ENCODE results near the gene ATXN3L.

ATXN3L gene

GRCh38 chrX:13334491-13334890, 14.6 kb upstream of the ATXN3L start:
- H3K27me3 ChIP-seq (ENCODE audit: control insufficient read depth, insufficient read depth, low read length) = no peaks in the 10 kb centered on the region
- H3K4me1 ChIP-seq = no peaks in the 10 kb centered on the region
- H3K36me3 ChIP-seq (ENCODE audit: control insufficient read depth, insufficient read depth, low read length) = no peaks in the 10 kb centered on the region
- no peak overlapping the region for H3K4me3 ChIP-seq (ENCODE audit: low read depth, low read length)
- no peak overlapping the region for H3K4me2 ChIP-seq (ENCODE audit: low read length)
- H3K9me3 ChIP-seq (ENCODE audit: control insufficient read depth, low read length) = no peaks in the 10 kb centered on the region
- no peak overlapping the region for H3K27ac ChIP-seq
- H3K9ac ChIP-seq = no peak overlapping the region
- no peak overlapping the region for H2AFZ ChIP-seq
- no peaks in the 10 kb centered on the region for H3K79me2 ChIP-seq
- TF ChIP-seq CTCF (IDR thresholded peaks at IDR 0.05) = no peak

DNA sequence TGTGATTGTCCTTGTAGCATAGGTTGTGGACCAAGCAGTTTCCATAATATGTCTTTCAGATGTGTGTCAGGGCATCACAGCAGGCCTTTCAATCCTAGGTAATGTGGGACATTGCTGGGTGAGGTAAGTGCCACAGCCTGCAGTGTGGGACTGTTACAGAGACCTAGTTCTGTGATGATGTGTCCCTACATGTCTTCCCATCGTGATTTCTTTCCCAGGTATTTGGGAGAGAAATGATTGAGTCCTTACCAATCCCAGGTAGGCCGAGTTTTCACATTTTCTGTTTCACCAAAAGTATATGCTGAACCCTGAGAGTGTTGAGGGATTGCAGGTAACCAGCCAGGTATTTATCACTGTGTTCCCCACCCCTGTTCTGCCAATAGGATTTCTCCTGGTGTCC, 10.6 kb upstream of the ATXN3L start:
- H3K36me3 ChIP-seq (ENCODE audit: control insufficient read depth, insufficient read depth, low read length) = no peaks in the 10 kb centered on the region
- no peak overlapping the region for H3K4me3 ChIP-seq (ENCODE audit: low read depth, low read length)
- no peak for TF ChIP-seq CTCF (IDR thresholded peaks at IDR 0.05)
- no peak overlapping the region for H3K27ac ChIP-seq
- no peaks in the 10 kb centered on the region for H3K9me3 ChIP-seq (ENCODE audit: control insufficient read depth, low read length)
- no peak overlapping the region for H3K9ac ChIP-seq
- H3K4me2 ChIP-seq (ENCODE audit: low read length) = no peak overlapping the region
- no peak overlapping the region for H2AFZ ChIP-seq
- no peaks in the 10 kb centered on the region for H3K79me2 ChIP-seq
- no peaks in the 10 kb centered on the region for H3K4me1 ChIP-seq
- no peaks in the 10 kb centered on the region for H3K27me3 ChIP-seq (ENCODE audit: control insufficient read depth, insufficient read depth, low read length)

DNA sequence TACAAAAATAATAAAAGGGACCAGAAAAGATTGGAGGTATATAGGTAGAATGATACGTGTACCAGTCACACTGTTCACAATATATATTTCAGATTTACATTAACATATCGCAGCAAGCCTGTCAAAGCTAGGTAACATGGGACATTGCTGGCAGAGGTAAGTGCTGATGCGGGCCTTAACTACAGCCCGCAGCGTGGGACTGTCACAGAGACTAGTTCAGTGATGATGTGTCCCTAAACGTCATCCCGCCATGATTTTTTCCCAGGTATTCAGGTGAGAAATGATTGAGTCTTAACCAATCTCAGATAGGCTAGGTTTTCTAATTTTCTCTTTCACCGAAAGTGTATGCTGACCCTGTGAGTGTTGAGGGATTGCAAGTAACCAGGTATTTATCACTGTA, 7.8 kb upstream of the ATXN3L start:
- H3K27ac ChIP-seq = no peak overlapping the region
- H3K9me3 ChIP-seq (ENCODE audit: control insufficient read depth, low read length) = no peaks in the 10 kb centered on the region
- no peak overlapping the region for H3K4me2 ChIP-seq (ENCODE audit: low read length)
- H2AFZ ChIP-seq = no peak overlapping the region
- TF ChIP-seq CTCF (IDR thresholded peaks at IDR 0.05) = no peak
- no peaks in the 10 kb centered on the region for H3K36me3 ChIP-seq (ENCODE audit: control insufficient read depth, insufficient read depth, low read length)
- no peak overlapping the region for H3K9ac ChIP-seq
- no peaks in the 10 kb centered on the region for H3K79me2 ChIP-seq
- H3K4me1 ChIP-seq = no peaks in the 10 kb centered on the region
- H3K4me3 ChIP-seq (ENCODE audit: low read depth, low read length) = no peak overlapping the region
- H3K27me3 ChIP-seq (ENCODE audit: control insufficient read depth, insufficient read depth, low read length) = no peaks in the 10 kb centered on the region

DNA sequence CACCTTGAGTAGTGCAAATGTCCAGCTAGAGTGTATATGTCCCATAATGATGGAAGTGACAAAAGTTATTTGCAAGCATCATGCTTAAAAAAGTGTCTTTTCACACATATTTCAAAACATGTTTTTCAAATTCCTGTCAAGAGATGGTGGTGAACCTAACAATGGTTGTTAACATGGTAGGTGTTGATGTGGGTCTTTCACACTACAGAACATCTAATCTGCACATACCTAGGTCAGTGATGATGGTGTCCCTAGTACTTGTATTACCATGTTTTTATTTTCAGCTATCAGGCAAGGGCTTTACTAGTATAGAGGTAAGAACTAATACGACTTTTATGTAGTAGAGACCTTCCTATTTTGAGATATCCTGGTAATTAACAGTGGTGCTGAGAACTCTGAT, 3.4 kb upstream of the ATXN3L start:
- no peaks in the 10 kb centered on the region for H3K27me3 ChIP-seq (ENCODE audit: control insufficient read depth, insufficient read depth, low read length)
- no peaks in the 10 kb centered on the region for H3K4me1 ChIP-seq
- H3K9me3 ChIP-seq (ENCODE audit: control insufficient read depth, low read length) = no peaks in the 10 kb centered on the region
- H3K36me3 ChIP-seq (ENCODE audit: control insufficient read depth, insufficient read depth, low read length) = no peaks in the 10 kb centered on the region
- no peak overlapping the region for H2AFZ ChIP-seq
- TF ChIP-seq CTCF (IDR thresholded peaks at IDR 0.05) = no peak
- no peak overlapping the region for H3K27ac ChIP-seq
- H3K4me3 ChIP-seq (ENCODE audit: low read depth, low read length) = no peak overlapping the region
- no peak overlapping the region for H3K9ac ChIP-seq
- no peak overlapping the region for H3K4me2 ChIP-seq (ENCODE audit: low read length)
- H3K79me2 ChIP-seq = no peaks in the 10 kb centered on the region

DNA sequence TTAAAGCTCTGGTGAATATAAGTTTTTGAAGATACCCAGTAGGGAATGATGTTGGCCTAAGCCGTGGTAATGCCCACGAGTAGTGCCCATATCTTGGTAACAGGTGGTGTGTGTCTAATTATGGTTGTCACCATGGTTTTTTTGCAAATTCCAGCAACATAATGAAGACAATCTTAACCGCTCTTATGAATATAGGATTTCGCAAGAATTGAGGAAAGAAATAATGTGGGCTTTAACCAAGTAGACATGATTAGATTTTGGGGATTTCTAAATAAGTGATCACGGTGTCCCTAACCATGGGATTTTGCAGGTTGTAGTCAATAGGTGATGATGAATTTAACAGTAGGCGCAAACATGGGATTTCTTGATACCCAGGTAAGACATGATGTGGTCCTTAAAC, 2.5 kb downstream of the ATXN3L start:
- Histone ChIP-seq H3K27me3 (ENCODE audit: control insufficient read depth, insufficient read depth, low read length) (no peaks in the 10 kb centered on the region), H3K36me3 (ENCODE audit: control insufficient read depth, insufficient read depth, low read length) (no peaks in the 10 kb centered on the region), H2AFZ (no peak overlapping the region), H3K4me3 (ENCODE audit: low read depth, low read length) (no peak overlapping the region), H3K27ac (no peak overlapping the region), H3K4me1 (no peaks in the 10 kb centered on the region), H3K9me3 (ENCODE audit: control insufficient read depth, low read length) (no peaks in the 10 kb centered on the region), H3K79me2 (no peaks in the 10 kb centered on the region), H3K9ac (no peak overlapping the region), H3K4me2 (ENCODE audit: low read length) (no peak overlapping the region)
- no peak for TF ChIP-seq CTCF (IDR thresholded peaks at IDR 0.05)
